Measurements from ENCODE around the gene TTLL12.

TTLL12 gene

DNA sequence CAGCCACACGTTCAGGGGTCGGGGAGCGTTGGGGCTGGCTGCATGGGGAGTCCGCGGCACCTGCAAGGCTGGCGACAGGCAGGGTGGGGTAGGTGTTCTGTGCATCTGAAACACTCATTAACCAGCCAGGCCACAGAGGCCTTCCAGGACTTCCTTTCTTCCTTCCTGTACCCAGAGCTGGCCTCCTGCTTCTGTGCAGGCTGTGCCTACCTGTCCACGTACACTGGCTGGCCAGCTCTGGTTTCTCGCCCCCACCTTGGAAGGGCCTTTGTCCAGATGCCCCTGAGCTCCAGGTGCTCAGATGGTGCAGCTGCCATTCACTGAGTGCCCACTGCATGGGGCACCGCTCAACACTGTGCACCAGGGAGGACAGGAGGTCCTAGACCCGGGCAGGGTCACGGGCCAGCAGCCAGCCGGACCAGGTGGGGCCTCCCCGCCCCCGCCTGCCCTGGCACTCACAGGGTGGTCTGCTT lies 15.9 kb downstream of the TTLL12 start:
- DNase-seq: no peak

DNA sequence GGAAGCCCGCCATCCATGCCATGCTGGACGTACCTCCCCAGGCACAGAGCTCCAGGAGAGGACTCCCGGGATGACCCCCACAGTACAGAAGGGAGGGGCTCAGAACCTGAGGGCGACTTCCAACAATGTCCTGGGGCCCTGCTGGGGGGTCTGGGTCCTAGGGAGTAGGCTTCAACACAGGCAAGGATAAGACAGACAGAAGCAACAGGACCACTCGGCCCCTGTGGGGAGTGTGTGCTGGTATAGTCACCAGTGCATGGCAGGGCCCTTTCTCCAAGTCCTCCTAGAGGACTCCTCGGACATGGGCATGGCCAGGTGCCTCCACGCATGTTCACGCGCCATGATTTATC lies 16.8 kb downstream of the TTLL12 start:
- no peak for DNase-seq

DNA sequence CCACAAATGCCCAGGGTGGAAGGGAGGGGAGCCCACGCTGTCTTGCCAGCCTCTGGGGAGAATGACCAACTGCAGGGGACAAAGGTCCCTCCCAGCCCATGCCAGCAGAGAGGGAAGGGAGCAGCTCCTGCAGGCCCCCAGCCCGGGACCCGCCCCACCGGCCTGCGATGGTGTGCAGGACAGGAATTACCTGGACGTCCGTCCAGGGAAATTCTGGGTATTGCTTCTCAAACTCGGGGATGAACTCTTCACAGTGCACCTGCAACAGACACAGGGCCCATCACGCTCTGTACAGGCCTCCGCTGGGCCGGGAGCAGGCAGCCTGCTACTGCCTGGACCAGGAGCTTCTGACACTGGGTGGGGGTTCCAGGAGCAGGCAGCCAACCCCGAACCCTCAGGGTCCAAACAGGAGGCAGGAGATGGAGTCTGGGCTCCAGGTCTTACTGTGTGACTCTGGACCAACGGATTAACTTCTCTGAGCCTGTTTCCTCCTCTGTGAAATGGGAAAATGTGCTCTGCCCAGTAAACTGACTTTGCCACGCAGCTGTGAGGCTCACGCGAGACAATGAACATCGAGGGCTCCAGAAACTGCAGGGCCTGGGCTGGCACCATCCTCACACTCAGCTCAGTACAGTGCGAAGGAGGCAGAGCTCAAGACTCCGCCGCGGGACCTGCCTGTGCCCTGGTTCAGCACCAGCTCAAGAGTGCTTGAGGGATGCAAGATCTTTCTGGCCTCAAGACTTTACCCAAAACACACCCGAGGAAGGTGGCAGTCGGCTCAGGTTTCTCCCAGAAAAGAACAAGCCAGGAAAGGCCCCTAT lies 17.4 kb downstream of the TTLL12 start:
- DNase-seq: no peak

DNA sequence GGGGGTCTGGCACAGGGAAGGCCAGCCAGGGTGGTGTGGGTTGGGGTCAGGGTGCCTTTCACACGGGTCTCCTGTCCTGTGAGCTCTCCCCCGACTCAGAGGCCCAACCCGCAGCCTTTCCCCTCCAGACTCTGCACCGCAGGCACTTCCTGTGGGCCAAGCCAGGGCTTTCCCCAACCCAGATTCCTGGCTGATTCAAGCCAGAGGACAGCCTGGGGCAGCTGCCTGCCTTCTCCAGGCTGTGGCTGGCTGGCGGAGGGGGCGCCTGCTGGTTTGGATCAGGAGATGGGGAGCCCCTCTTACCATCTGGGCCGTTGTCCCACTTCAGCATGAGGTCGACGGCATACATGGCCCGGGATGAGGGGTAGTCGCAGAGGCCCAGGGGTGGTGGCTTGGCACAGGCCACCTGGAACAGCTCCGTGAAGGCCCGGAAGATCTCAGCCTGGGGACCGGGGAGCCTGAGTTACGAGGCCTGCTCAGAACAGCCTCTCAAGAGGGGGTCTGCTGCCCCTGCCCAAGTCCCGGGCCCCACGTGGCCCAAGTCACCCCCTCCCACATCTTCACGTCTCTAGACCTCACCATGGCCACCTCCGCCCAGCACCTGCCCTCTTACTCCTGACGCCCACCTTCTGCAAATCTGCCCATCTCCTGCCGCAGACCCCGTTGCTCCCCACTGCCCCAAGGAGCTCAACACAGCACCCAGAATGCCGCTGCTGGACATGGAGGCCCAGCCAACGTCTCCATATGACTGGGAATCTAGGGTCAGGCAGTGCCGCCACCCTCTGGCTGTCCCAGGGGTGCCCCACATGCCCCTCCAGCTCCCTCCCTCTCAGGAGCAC lies 18.2 kb downstream of the TTLL12 start:
- peak; percentile 74 for DNase-seq

DNA sequence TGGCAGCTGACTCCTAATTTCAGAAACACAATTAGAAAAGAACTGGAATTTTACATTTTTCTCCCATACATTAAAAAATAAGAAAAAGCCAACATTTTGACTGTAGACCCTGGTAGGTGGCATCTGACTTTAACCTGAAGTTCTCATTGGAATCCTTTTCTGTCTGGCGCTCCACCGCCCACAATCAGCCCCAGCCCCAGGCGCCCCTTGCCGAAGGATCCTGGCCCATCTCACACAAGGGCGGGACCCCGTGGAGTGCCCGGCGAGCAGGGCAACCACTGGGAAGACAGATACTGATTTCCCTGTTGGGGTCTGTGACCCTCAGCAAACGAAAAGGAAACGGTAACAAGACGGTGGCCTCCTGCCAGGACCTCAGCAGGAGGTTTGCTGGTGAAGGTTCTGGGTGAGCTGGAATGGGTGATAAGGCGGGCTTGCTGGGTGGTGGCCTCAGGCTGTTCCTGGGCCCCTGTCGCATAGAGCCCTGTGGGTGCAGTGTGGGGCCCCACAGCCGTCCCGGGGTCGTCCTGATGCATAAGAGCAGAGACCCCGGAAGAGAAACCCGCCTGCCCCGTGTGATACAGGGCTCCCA lies 19.8 kb downstream of the TTLL12 start:
- no peak for DNase-seq

DNA sequence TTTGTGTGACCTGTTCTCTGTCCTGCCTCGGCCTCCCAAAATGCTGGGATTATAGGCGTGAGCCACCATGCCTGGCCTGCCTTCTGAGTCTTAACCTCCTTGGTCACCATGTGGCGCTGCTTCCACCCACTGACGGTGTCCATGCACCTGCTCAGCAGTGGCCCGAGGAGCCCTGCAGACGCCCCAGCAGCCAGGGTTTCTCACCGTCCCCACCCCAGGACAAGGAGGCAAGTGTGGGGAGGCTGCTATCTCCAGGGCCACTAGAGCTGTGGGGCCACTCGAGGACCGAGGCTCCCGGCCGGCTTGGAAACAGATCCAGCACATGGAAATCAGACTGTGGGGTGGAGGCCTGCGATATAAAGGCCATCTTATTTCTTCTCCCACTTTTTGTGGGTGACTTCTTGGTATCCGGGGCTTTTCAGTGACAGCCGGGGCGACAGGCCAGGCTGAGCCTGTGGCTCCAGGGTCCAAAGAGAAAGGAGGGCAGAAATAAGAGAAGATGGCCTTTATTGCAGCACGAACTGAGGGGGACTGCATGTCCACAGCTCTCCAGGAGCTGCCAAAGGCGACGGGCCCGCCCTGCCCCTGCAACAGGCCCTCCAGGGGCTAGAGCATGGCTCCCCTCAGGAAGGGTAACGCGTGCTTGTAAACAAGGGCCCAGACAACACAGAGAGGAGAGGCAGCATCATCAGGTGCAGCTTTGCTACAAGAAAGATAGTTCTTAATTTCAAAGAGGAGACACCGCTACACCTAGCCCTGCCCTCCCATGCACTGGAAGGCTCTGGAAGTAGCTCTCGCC lies 20.6 kb downstream of the TTLL12 start:
- DNase-seq: no peak

DNA sequence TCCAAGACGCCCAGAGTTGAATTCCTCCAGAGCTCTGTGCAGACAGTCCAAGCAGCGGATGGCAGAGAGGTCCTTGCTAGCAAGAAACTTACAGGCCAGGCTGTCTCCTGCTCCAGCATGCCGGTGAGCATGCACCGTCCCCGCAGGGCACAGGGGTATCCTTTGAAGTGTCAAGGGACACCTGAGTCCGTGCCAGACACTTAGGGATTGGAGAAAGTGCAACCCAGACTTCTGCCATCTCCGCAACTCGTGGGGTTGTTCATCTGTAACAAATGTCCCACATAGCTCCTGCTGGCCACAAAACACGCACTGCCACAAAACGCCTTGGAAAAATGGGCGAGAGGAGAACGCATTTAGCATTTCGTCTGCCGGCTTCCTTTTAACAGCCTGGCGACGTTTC lies 22.3 kb downstream of the TTLL12 start:
- DNase-seq: no peak

DNA sequence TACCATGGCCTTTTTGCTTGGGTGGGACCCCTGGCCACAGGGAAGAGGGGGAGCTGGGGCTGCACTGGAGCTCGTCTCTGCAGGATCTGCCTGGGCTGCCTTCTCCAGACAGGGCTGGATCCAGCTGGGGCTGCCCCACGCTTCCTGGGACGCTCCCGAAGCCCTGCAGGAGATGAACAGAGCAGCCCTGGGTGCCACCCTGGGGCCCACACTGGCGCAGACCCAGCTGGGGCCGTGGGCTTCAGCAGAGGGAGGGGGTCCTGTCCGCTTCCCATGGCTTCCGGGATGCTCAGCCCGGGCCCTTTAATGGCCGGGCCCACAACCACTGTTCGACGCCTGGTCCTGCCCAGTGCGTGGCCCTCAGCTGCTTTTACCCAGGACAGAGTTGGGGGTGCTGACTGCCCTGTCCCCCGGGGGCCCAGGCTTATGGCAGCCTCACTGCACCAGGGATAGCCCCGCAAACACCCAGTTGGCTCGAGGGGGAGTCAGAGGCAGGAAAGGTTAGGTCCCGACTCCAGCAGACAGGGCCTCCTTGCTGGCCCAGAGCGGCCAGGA lies 23.6 kb downstream of the TTLL12 start:
- DNase-seq: no peak

DNA sequence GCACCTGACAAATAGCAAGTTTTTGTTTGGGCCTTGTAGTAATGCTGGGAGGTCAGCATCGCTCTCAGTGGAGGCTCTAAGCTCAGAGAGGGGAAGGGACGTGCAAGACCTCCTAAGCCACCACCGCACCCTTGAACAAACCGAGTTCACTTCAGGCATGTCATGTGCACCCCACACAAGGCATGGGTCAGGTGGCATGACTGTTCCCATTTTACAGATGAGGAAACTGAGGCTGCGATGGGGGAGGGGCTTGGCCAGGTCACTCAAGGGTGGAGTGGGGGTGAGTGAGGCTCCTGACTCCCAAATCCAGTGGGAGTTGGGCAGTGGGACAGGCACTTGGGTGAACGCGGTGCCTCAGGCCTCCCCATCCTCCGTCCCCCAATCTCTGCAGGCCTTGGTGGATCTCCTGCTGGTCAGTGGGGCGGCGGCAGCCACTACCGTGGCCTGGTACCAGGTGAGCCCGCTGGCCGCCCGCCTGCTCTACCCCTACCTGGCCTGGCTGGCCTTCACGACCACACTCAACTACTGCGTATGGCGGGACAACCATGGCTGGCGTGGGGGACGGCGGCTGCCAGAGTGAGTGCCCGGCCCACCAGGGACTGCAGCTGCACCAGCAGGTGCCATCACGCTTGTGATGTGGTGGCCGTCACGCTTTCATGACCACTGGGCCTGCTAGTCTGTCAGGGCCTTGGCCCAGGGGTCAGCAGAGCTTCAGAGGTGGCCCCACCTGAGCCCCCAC lies 24.4 kb downstream of the TTLL12 start:
- DNase-seq: no peak

DNA sequence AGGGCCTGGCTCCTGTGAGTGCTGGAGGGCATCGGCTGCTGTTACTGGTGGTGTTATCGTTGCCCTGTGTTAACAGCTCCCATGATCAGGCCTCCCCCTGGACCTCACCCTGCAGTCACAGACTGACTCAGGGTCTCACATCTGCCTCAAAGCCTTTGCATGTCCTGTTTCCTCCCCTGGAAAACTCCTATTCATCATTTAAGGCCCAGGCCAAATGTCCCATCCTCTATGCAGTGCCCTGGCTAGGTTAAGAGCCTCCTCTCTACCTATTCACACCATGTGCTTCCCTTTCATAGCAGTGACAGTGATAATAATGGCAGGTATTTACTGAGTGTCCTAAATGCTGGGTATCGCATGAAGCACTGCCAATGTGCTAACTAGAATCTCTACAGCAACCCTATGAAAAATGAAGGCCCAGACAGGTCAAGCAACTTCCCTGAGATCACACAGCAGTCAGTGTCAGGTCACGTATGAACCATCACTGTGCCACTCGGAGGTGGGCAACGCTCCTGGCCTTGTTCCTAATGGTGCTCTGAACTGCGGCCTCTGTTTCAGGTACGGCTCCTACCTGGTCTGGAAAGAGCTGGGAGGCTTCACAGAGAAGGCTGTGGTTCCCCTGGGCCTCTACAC lies 26.3 kb downstream of the TTLL12 start:
- DNase-seq: no peak

DNA sequence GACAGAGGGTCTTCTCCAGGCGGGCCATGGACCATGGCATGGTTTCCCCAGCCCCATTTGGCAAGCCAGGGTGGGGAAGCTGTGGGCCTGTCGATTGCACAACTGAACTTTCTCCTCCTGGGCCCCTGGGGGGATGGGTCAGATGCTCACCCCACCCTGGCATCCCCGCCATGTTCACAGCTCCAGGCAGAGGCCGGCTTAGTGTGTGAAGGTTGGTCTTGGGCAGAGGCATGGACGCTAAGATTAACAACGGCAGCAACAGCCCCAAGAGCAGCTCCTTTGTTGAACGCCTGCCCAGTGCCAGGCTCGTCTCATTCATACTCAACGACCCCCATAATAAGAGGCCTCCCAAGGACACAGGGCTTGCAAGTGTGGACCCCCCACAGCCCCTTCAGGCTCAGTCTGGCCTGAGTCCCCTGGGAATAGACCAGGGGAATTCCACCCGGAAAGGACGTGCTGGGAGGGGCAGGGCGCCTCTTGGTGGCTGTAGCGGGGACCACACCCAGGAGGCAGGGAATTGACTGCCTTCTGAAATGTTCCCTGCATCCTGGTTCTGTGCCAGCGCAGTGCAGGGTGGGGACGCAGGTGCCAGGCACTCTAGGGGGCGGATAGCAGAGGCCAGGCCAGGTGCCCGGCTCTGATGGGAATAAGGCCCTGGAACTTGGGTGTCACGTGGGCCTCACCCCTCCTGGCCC lies 27.3 kb downstream of the TTLL12 start:
- DNase-seq: no peak

DNA sequence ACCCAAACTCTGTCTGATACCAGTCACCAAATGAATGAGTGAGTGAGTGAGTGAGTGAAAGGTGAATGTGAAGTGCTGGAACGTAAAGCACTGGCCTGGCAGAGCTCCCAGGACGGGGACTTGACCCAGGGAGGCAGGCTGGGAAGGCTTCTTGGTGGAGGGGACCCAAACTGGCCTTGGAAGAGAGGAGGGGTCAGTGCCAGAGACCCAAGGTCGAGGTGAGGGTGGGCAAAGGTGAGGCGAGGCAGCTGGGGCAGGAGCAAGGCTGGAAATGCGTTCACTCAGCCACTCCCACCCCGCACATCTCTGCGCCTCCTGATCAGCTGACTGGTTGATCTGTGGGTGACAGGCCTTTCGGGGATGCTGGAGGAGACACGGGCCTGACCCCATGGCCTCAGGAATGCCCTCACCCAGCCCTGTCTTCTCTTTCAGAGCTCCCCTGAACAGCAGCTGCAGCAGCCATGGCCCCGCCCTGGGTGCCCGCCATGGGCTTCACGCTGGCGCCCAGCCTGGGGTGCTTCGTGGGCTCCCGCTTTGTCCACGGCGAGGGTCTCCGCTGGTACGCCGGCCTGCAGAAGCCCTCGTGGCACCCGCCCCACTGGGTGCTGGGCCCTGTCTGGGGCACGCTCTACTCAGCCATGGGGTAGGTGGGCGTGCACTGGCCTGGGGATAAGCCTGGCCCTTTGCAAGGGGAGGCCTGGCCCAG lies 28.0 kb downstream of the TTLL12 start:
- DNase-seq: no peak

DNA sequence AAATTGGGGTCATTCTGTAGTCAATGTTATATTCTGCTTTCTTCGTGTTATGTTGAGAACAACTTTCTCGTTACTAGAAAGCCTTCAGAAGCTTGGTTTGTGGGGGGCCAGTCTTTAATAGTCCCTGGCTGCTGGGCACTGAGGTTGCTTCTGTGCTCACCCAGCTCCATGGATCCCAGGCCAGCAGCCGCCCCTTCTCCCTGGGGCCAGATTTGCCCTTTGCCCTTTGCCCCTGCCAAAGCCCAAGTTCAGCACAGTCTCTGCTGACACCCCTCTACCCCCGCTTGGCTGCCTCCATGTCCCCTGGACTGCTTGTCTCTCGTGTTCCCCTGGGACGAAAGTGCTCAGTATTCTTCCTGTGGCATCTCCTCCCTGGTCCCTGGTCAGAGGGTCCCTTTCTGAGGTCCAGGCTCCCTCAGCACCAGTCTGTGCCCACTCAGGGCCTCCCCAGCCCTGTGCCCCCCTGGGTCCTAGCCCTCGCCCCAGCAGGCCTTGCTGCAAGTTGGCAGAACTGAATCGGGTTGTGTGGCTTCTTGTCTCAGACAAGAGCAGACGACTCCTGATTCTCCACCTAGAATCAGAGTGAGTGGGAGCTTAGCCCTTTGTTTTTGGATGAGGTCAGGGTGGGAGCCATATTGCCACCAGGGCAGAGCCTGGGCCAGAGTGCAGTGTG lies 28.9 kb downstream of the TTLL12 start:
- no peak for DNase-seq

DNA sequence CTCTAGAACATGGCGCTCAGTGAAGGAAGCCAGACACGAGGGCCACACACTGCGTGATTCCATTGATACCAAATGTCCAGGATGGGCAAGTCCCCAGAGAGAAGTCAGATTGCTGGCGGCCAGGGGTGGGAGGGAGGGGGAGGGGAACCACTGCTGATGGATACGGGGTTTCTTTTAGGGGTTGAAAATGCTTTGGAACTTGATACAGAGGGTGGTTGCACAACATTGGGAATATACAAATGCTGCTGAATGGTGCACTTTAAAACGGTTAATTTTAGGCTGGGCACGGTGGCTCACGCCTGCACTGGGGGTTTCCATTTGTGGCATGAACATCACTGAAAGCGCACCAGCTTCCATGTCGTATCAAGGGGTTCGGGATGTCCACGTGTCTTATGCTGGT lies 30.5 kb downstream of the TTLL12 start:
- no peak for DNase-seq

DNA sequence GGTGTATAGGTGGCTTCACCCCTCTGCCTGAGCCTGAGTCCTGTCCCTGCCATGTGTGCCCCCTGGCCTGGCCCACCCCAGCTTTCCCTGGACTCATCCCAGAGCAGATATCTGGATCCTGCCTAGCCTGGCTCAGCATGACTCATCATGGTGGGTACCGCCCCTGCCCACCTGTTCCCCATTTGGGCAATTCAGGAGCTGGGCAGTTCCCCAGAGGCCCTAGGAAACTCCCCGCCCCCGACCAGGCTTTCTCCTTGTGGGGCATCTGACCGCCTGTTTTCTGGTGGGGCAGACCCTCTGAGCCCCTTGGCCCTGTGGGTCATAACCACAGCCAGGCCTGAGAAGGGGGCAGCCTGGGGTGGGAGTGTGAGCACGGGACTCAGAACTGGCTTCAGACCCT lies 31.1 kb downstream of the TTLL12 start:
- no peak for DNase-seq

DNA sequence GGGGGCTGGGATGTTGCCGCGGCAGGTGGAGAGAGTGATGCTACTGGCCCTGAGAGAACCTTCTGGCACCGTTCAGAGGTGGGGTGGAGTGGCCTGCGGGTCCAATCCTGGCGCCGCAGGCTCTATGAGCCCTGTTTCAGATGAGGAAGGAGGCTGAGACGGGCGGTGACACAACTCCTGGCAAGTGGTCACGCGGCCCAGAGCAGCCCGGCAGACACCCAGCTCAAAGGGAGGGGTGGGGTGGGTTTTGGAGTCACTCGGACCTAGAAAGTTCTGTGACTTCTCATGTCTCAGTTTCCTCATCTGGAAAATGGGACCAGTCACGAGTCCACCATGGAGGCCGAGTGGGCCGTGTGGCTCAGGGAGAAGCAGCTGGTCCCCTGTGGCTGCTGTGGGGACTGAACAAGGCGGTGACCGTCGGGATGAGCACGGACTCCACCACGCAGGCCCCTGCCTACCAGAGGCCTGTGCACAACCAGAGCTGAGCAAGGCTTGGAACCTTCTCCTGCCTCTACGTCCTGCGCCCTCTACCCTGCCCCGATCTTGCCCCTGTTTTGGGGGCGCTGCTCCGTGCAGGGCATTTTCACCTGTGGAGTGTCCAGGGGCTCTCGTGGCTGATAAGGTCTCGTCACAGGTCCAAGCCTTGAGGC lies 31.9 kb downstream of the TTLL12 start:
- no peak for DNase-seq

DNA sequence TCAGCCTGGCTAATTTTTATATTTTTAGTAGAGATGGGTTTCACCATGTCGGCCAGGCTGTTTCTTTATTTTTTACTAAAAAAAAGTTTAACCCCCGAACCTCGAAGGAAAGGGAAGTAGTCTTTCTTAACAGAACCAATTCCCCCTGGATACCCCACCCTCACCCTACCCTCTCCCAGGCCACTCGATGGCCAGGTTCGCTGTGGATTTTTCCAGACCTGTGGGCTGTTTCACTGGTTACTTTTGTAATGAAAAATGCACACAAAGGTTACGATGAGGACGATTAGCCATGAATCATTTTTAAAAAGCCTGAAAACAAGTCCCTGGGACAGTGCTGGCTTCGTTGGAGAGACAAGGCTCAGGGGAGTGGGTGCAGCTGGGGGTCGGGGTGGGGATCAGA lies 33.0 kb downstream of the TTLL12 start:
- DNase-seq: no peak

DNA sequence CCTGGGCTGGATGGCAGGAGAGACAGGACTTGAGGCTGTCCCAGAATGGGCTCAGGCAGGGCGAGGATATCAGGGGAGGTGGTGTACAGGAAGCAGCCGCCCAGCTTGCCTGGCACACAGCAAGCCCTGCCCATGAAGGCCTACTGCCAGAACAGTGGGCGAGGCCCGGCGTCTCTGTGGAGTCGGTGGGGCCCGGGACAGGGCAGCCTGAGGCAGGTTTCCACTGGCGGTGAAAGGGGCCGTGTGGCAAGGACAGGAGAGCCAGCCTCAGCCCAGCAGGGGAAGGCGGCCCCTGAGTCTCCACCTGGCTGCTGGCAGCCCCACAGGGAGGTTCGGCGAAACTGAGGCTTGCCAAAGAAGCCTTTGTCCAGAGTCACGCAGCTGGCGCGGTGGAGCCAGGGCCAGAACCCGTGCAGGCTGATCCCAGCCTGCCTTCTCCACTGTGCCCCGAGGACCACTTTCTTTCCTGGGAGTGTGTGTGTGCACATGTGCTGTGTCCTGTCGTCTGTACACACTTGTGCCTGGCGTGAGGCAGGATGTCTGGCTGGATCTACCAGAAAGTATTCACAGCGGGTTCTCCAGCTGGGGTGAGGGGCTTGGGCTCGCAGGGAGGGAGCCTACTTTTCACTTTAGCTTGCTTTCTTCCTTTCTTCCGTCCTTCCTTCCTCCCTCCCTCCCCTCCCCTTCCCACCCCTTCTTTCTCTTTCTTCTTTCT lies 34.4 kb downstream of the TTLL12 start:
- peak; percentile 67 for DNase-seq

Measured in EL (cell line).